ENCODE measurements around the gene STRIT1.

STRIT1 gene

GRCh38 chr3:155293516-155293915, at the start of gene STRIT1:
STRIT1 (minus strand) TSS chr3:155293683.
- no peak for DNase-seq (ENCODE audit: low spot score)

GRCh38 chr3:155342344-155342743, 48.9 kb upstream of the STRIT1 start:
- no peak for DNase-seq (ENCODE audit: low spot score)

GRCh38 chr3:155339052-155339451, 45.6 kb upstream of the STRIT1 start:
- peak; percentile 10 for DNase-seq (ENCODE audit: low spot score)

GRCh38 chr3:155335724-155336354, 42.4 kb upstream of the STRIT1 start:
- no peak for DNase-seq (ENCODE audit: low spot score)

GRCh38 chr3:155334914-155335723, 41.6 kb upstream of the STRIT1 start:
- DNase-seq (ENCODE audit: low spot score), result no peak

GRCh38 chr3:155334215-155334913, 40.9 kb upstream of the STRIT1 start:
- no peak for DNase-seq (ENCODE audit: low spot score)

GRCh38 chr3:155332716-155333115, 39.2 kb upstream of the STRIT1 start:
- DNase-seq (ENCODE audit: low spot score), result no peak

GRCh38 chr3:155331078-155331477, 37.6 kb upstream of the STRIT1 start:
- DNase-seq (ENCODE audit: low spot score), result no peak

GRCh38 chr3:155330370-155330769, 36.9 kb upstream of the STRIT1 start:
- no peak for DNase-seq (ENCODE audit: low spot score)

GRCh38 chr3:155329513-155330048, 36.1 kb upstream of the STRIT1 start:
- no peak for DNase-seq (ENCODE audit: low spot score)

- no peak for DNase-seq (ENCODE audit: low spot score)
Observed at GRCh38 chr3:155327871-155328270, 34.4 kb upstream of the STRIT1 start.

- DNase-seq (ENCODE audit: low spot score), result no peak
Observed at GRCh38 chr3:155327430-155327829, 33.9 kb upstream of the STRIT1 start.

GRCh38 chr3:155326901-155327300, 33.4 kb upstream of the STRIT1 start:
- no peak for DNase-seq (ENCODE audit: low spot score)

GRCh38 chr3:155326244-155326643, 32.8 kb upstream of the STRIT1 start:
- DNase-seq (ENCODE audit: low spot score), result no peak

GRCh38 chr3:155325263-155325835, 31.9 kb upstream of the STRIT1 start:
- DNase-seq (ENCODE audit: low spot score), result no peak

GRCh38 chr3:155323063-155323666, 29.7 kb upstream of the STRIT1 start:
- peak; percentile 59 for DNase-seq (ENCODE audit: low spot score)

GRCh38 chr3:155321418-155321817, 27.9 kb upstream of the STRIT1 start:
- no peak for DNase-seq (ENCODE audit: low spot score)

GRCh38 chr3:155320934-155321333, 27.5 kb upstream of the STRIT1 start:
- DNase-seq (ENCODE audit: low spot score), result no peak

GRCh38 chr3:155318740-155319139, 25.3 kb upstream of the STRIT1 start:
- no peak for DNase-seq (ENCODE audit: low spot score)

- no peak for DNase-seq (ENCODE audit: low spot score)
Observed at GRCh38 chr3:155317211-155317610, 23.7 kb upstream of the STRIT1 start.

- no peak for DNase-seq (ENCODE audit: low spot score)
Observed at GRCh38 chr3:155316426-155316825, 22.9 kb upstream of the STRIT1 start.

- DNase-seq (ENCODE audit: low spot score), result no peak
Observed at GRCh38 chr3:155313916-155314315, 20.4 kb upstream of the STRIT1 start.

All from AG08396 (cell line).